Neural cell (in vitro differentiated cells): ENCODE measurements around the gene OGFOD3. TPM values are rescaled to one million over a fixed set of nuclear protein-coding genes. Genes with fewer than 3 reads are reported as not detected.

ENCODE experiments used
- H2AFZ ChIP-seq: fragments of 200-600, 300-800 bp; sonication (generic), shearing (Covaris generic); 2 replicates; pipeline ENCODE4 v1.6.0; 2014; ENCODE audit warnings: low read depth, mild to moderate bottlenecking, antibody characterized with exemption, low read length, moderate library complexity
- H3F3A ChIP-seq: fragments of 200-600 bp; shearing (Covaris generic); 2 replicates; pipeline ENCODE4 v1.6.1; 2016; ENCODE audit warnings: mild to moderate bottlenecking, moderate library complexity, mixed read lengths, antibody characterized with exemption, low read length; ENCODE audit not compliant: insufficient read depth, poor library complexity, severe bottlenecking
- H3K27ac ChIP-seq: fragments of 200-600, 300-800 bp; sonication (generic), shearing (Covaris generic); 2 replicates; pipeline ENCODE4 v1.5.1; 2014; ENCODE audit warnings: mild to moderate bottlenecking, low read length, moderate library complexity
- H3K27me3 ChIP-seq: fragments of 300-800, 200-600 bp; sonication (generic), shearing (Covaris generic); 2 replicates; pipeline ENCODE4 v1.6.0; 2014; ENCODE audit warnings: mild to moderate bottlenecking, low read depth, low read length, moderate library complexity; ENCODE audit not compliant: insufficient read depth
- H3K36me3 ChIP-seq: fragments of 300-800, 200-600 bp; sonication (generic), shearing (Covaris generic); 2 replicates; pipeline ENCODE4 v1.5.1; 2014; ENCODE audit warnings: mild to moderate bottlenecking, antibody characterized with exemption, low read length, moderate library complexity; ENCODE audit not compliant: insufficient read depth
- H3K4me2 ChIP-seq: fragments of 300-800, 200-600 bp; sonication (generic), shearing (Covaris generic); 2 replicates; pipeline ENCODE4 v1.6.0; 2014; ENCODE audit warnings: mild to moderate bottlenecking, low read length
- H3K4me3 ChIP-seq: fragments of 300-800, 200-600 bp; sonication (generic), shearing (Covaris generic); 2 replicates; pipeline ENCODE4 v1.5.1; 2014; ENCODE audit warnings: mild to moderate bottlenecking, low read length, moderate library complexity
- H3K79me2 ChIP-seq: fragments of 200-600 bp; shearing (Covaris generic); replicated peaks from 2 replicates; pipeline ENCODE4 v1.6.0; 2014; ENCODE audit warnings: mild to moderate bottlenecking, low read length, moderate library complexity; ENCODE audit not compliant: insufficient read depth
- H3K9ac ChIP-seq: fragments of 300-800, 200-600 bp; sonication (generic), shearing (Covaris generic); 2 replicates; pipeline ENCODE4 v1.6.1; 2016; ENCODE audit warnings: mild to moderate bottlenecking, low read length, mixed read lengths
- H3K9me2 ChIP-seq: fragments of 200-600 bp; shearing (Covaris generic); 2 replicates; pipeline ENCODE4 v1.6.1; 2016; ENCODE audit warnings: mild to moderate bottlenecking, low read length, mixed read lengths; ENCODE audit not compliant: insufficient read depth
- H3K9me3 ChIP-seq: fragments of 200-600, 300-800 bp; sonication (generic), shearing (Covaris generic); 2 replicates; pipeline ENCODE4 v1.6.1; 2016; ENCODE audit warnings: mild to moderate bottlenecking, mixed run types, low read length, moderate library complexity, mixed read lengths
- H4K20me1 ChIP-seq: fragments of 200-600 bp; shearing (Covaris generic); 2 replicates; pipeline ENCODE4 v1.6.1; 2016; ENCODE audit warnings: mild to moderate bottlenecking, mixed run types; ENCODE audit not compliant: insufficient read depth
- EP300 ChIP-seq: fragments of 450-650 bp; conservative IDR thresholded peaks from 2 replicates; pipeline ENCODE4 v1.6.1; 2014; ENCODE audit warnings: antibody characterized with exemption, mild to moderate bottlenecking, moderate library complexity; ENCODE audit not compliant: poor library complexity, severe bottlenecking
- EZH2 ChIP-seq: fragments of 200-600, 300-800 bp; shearing (Covaris generic), sonication (generic); IDR thresholded peaks from 2 replicates; pipeline ENCODE4 v1.6.1; 2014; ENCODE audit warnings: antibody characterized with exemption, low read length, borderline replicate concordance, mild to moderate bottlenecking; ENCODE audit not compliant: insufficient read depth, poor library complexity, severe bottlenecking
- MXI1 ChIP-seq: fragments of 450-650 bp; conservative IDR thresholded peaks from 2 replicates; pipeline ENCODE4 v1.6.1; 2014; ENCODE audit warnings: antibody characterized with exemption, mild to moderate bottlenecking; ENCODE audit not compliant: poor library complexity, severe bottlenecking
- POLR2AphosphoS5 ChIP-seq: IDR thresholded peaks from 2 replicates; pipeline ENCODE4 v1.6.1; 2012
- RAD21 ChIP-seq: fragments of 450-650 bp; conservative IDR thresholded peaks from 2 replicates; pipeline ENCODE4 v1.6.1; 2014; ENCODE audit warnings: antibody characterized with exemption, mild to moderate bottlenecking, moderate library complexity
- REST ChIP-seq: IDR thresholded peaks from 2 replicates; pipeline ENCODE4 v1.6.1; 2012; ENCODE audit warnings: borderline replicate concordance
- SMC3 ChIP-seq: fragments of 450-650 bp; conservative IDR thresholded peaks from 2 replicates; pipeline ENCODE4 v1.6.1; 2014; ENCODE audit warnings: antibody characterized with exemption, mild to moderate bottlenecking, moderate library complexity; ENCODE audit not compliant: poor library complexity
- TAF1 ChIP-seq: IDR thresholded peaks from 2 replicates; pipeline ENCODE4 v1.6.1; 2012; ENCODE audit warnings: low read depth
- polyA plus RNA-seq: library from polyadenylated mRNA; depleted of rRNA; stranded (reverse); fragments of >200 nt; gene quantifications from 2 replicates; pipeline ENCODE4 v1.2.3, GENCODE V29; 2014
- TF ChIP-seq, protein P1 (sequence below): fragments of 450-650 bp; IDR thresholded peaks from 2 replicates; pipeline ENCODE4 v1.5.1; 2014; ENCODE audit warnings: antibody characterized with exemption, mild to moderate bottlenecking, moderate library complexity; ENCODE audit not compliant: poor library complexity, severe bottlenecking

OGFOD3 gene
- polyA plus RNA-seq, 1 donor from 2014 or later, result 22.6 TPM

GRCh38 chr17:82394278-82394677, 24.1 kb downstream of the OGFOD3 start:
- Histone ChIP-seq H3K4me2 (no peak overlapping the region), H3K9ac (no peak overlapping the region), H3K9me2 (no peaks in the 10 kb centered on the region), H3K4me3 (no peak overlapping the region), H3K27me3 (no peaks in the 10 kb centered on the region), H3K79me2 (no peaks in the 10 kb centered on the region), H4K20me1 (no peaks in the 10 kb centered on the region), H3K36me3 (no peaks in the 10 kb centered on the region), H3F3A (no peaks in the 10 kb centered on the region), H3K9me3 (no peaks in the 10 kb centered on the region), H3K27ac (no peak overlapping the region), H2AFZ (no peak overlapping the region)
- TF ChIP-seq EZH2, result no peak
- TF ChIP-seq POLR2AphosphoS5, result no peak
- TF ChIP-seq RAD21, result no peak
- no peak for TF ChIP-seq TAF1
- no peak for TF ChIP-seq SMC3
- TF ChIP-seq EP300, result no peak
- TF ChIP-seq MXI1, result no peak
- no peak for TF ChIP-seq REST
- TF ChIP-seq, protein P1, sequence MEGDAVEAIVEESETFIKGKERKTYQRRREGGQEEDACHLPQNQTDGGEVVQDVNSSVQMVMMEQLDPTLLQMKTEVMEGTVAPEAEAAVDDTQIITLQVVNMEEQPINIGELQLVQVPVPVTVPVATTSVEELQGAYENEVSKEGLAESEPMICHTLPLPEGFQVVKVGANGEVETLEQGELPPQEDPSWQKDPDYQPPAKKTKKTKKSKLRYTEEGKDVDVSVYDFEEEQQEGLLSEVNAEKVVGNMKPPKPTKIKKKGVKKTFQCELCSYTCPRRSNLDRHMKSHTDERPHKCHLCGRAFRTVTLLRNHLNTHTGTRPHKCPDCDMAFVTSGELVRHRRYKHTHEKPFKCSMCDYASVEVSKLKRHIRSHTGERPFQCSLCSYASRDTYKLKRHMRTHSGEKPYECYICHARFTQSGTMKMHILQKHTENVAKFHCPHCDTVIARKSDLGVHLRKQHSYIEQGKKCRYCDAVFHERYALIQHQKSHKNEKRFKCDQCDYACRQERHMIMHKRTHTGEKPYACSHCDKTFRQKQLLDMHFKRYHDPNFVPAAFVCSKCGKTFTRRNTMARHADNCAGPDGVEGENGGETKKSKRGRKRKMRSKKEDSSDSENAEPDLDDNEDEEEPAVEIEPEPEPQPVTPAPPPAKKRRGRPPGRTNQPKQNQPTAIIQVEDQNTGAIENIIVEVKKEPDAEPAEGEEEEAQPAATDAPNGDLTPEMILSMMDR, result no peak

- H3F3A ChIP-seq, result no peaks in the 10 kb centered on the region
- no peaks in the 10 kb centered on the region for H3K36me3 ChIP-seq
- H3K4me3 ChIP-seq, result no peak overlapping the region
- H4K20me1 ChIP-seq, result no peaks in the 10 kb centered on the region
- no peaks in the 10 kb centered on the region for H3K9me3 ChIP-seq
- H3K27me3 ChIP-seq, result no peaks in the 10 kb centered on the region
- no peaks in the 10 kb centered on the region for H3K79me2 ChIP-seq
- no peak overlapping the region for H3K9ac ChIP-seq
- no peak overlapping the region for H3K4me2 ChIP-seq
- H3K9me2 ChIP-seq, result no peaks in the 10 kb centered on the region
- no peak for TF ChIP-seq MXI1
- no peak for TF ChIP-seq REST
- TF ChIP-seq, protein P1, result no peak
- TF ChIP-seq RAD21, result no peak
- no peak for TF ChIP-seq EZH2
- no peak for TF ChIP-seq SMC3
- TF ChIP-seq TAF1, result no peak
- TF ChIP-seq POLR2AphosphoS5, result no peak
- no peak for TF ChIP-seq EP300
- no peak overlapping the region for H2AFZ ChIP-seq
- H3K27ac ChIP-seq, result no peak overlapping the region
These were observed 25.4 kb downstream of the OGFOD3 start for GRCh38 chr17:82392941-82393340.
